ENCODE measurements around the gene SPRED2.
A peak's percentile ranks its signal among the peaks of the same experiment; 100 is the strongest.

Gene SPRED2

GRCh38 chr2:65415091-65415490 is 17.3 kb downstream of the SPRED2 start:
- DNase-seq (ENCODE audit: low read depth, low spot score) = no peak

GRCh38 chr2:65413610-65414009 is 18.8 kb downstream of the SPRED2 start:
- peak; percentile 39 for DNase-seq (ENCODE audit: low read depth, low spot score)

DNA sequence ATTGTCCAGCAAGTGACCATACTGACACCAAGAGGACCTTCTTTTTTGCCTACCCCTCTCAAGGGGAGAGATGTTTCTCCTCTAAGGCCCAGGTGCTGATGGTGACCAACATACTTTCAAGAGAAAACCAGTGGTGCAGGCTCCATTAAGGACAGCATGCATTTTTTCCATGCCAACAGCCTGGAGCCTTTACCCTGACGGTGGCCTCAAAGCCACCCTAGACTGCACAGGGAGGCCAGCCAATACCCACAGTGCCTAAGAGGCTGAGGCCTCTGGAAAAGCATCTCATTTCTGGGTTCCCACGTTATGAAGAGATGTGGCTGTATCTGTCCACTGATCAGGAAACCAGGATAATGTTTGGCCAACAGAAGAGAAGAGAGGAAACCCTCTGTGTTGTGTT is 19.3 kb downstream of the SPRED2 start:
- no peak for DNase-seq (ENCODE audit: low read depth, low spot score)

DNA sequence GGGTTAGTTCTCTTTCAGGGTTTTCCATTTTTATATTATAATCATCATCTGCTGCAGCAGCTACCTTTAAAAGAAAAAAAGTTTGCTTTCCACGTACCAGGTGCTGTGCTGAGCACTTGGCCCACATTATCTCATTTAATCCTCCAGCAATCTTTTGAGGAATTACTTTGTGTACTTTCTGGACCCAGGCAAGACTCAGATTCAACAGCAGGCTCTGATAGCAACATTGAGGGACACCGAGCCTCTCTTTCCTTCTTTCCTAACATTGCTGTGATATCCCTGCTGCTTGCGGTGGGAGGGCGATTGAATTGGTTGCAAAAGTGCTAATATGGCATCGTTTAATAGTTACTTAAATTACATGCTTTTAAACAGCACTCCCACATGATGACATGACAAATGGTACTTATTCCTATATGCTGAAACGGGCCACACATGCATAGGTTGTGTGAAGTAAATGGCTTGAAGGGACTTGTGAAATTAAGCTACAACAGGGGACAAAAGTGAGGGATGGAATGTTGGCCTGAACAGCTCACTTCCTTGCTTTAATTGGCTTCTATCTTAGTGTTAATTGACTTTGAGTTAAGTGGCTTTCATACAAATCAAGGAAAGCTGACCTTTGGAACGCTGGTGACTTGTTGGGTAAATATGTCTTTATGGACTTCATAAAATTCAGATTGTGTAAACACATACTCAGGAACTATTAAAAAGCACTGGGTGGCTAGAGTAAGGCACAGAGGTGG is 21.2 kb downstream of the SPRED2 start:
- no peak for DNase-seq (ENCODE audit: low read depth, low spot score)

GRCh38 chr2:65409045-65409444 is 23.4 kb downstream of the SPRED2 start:
- DNase-seq (ENCODE audit: low read depth, low spot score) = no peak

DNA sequence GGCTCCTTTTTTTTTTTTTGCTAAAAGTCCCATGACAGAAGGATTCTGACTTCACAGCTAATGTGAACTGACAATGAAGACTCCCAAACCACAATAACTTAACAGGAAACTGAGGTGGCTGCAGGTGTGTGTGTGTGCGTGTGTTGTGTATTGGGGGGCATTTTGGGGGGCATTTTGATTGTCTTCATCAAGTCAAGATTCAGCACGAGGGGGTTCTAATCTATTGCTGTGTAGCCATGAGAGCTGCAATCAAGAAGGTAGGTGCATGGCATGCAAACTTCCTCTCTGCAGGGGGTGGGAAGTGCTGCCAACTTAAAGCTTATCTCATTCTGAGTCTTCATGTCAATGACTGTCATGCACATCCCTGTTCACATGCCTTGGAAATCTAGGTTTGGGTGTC is 25.2 kb downstream of the SPRED2 start:
- DNase-seq (ENCODE audit: low read depth, low spot score) = no peak

DNA sequence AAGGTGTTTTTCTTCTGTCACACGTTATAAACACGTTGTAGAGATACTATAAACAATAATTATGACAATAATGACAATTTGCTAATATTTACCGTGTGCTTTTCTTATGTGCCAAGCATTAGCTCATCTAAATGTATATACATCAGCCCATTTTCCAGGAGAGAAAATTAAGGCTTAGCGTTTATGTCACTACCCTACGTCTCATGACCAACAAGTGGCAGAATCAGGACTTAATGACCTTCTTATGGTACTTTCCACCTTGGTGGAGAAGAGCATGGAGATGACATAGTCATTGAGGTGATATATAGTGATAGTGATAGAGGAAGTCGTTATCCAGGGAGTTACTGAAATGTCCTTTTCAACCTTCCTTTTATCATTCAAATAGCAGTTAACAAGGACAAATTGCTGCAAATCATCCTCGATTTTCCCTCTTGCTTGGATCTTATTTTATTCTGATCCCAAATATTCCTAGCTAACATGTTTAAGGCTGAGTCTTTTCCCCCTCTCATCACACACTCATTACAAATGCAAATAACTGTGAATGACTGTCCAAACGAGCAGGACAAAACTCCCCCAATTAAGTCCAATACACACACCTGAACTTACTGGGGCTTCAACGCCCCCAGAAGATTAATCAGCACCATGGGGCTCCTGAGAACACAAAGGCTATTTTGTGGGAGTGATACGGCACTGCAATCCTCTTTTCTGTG is 27.3 kb downstream of the SPRED2 start:
- DNase-seq (ENCODE audit: low read depth, low spot score) = no peak

DNA sequence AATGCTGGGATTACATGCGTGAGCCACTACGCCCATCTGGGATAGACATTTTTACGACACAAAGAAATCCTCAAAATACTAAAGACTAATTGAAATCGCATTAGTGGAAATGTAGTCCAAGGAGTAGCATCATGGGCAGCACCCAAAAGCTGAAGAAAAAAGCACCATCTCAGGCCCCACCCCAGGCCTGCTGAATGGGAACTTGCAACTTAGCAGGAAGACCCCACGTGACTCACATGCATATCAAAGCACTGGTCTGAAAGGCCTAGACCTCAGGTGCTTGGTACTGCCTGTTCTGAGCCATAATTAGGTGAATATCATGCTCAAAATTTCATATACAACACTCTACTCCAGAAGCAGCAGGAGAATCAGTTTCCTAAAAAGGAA is 28.9 kb downstream of the SPRED2 start:
- DNase-seq (ENCODE audit: low read depth, low spot score) = no peak

DNA sequence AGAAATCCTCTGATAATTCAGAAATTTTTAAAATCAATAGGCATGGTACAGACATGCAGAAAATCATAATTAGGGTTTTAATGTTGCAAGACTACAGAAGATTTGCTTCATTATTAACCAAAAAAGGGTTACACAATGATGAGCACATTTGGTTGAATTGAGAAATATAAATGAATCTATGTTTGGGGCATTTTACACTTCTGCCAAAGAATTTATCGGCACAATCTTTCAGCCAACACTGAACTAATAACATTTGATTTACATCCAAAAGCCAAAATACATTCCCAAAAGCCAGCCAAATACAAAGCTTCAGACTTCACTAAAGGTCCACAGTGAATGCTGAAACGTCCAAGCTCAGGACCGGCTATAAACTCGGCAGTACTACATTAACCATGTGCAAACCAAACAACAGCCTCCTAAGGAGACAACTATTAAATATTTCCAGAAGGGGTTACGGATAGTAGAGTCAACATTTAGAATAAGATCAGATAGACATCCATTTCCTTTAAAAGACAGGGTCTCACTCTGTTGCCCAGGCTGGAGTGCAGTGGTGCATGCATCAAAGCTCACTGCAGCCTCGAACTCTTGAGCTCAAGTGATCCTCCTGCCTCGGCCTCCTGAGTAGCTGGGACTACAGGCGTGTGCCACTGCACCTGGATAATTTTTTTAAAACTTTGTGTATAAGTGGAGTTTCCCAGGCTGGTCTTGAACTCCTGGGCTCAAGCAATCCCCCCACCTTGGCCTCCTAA is 29.4 kb downstream of the SPRED2 start:
- DNase-seq (ENCODE audit: low read depth, low spot score) = no peak

GRCh38 chr2:65402323-65402722 is 30.1 kb downstream of the SPRED2 start:
- DNase-seq (ENCODE audit: low read depth, low spot score) = no peak

DNA sequence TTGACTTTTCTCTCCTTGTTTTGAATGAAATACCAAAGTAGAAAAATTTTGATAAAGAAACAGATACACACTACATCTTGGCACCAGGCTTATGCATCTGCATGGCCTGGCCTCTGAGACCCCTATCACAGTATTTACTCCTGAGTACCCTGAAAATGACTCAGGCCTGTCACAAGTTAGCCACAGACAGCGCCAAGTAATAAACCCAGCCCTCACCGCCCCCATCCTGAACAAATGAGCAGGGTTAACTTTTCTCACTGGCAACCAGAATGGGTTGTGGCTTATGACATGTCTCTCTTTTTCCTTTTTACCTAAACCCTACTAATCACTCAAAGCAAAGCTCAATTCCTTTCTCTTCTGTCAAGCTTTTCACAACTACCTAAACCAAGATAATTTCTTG is 35.3 kb downstream of the SPRED2 start:
- DNase-seq (ENCODE audit: low read depth, low spot score) = peak; percentile 60

DNA sequence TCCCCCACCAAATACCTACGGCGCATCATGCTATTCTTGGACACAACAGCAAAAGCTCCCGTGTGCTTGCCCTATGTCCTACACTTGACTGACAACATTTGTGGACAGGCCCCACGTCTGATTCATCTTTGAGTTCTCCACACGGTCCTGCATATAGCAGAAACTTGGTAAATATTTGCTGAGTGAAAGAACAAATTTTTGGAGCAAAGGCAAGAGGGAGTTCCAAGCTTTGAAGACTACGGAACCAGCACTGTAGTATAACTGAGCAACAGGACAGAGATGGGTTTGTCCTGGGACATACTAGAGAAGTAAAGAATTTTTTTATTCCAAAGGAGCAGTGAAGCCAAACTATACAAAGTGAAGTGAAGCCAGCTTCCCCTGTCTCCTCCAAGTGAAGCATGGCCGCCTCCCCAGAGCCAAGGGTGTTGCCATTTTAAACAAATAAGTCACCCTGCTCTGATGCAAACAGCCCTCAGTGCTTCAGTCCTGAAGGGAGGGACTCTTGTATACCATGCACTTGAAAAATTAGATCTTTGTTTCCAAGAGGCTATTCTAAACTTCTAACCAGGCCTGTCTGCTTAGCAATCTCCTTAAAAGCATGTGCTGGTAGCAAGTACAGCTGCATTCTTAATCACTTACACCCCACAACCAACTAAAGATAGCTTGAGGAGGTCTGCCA is 35.9 kb downstream of the SPRED2 start:
- DNase-seq (ENCODE audit: low read depth, low spot score) = peak; percentile 36

DNA sequence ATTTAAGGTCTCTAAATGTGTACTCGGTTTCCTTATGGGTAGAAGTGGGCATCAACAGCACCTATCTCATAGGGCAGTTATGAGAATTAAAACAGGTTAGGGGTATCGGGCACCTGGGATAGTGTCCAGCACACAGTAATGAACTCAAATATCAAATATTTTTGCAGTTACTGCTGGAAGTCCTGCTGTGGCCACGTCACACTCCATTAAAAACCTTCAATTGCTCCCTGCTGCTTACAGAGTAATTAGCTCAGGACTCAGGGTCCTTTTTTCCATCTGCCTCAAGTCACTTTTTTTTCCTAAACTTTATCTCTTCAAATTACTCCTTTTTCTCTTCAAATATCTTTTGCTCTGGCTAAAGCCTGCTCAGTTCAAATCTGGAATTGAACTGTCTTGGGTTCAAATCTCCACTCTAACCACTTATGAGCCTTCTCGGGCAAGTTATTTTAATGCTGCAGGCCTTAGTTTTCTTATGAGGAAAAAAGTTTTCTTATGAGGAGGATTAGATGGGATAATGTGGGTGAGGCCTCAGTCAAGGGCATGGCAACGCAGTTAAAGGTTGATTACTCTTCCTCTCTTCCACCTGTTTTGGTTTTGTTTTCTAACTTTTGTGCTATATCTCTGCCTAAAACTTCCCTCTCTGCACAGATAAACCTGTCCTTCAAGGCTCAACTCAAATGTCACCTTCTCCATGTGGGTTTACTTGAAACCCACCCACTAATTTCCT is 36.6 kb downstream of the SPRED2 start:
- DNase-seq (ENCODE audit: low read depth, low spot score) = no peak

GRCh38 chr2:65393743-65394422 is 38.5 kb downstream of the SPRED2 start:
- peak; percentile 38 for DNase-seq (ENCODE audit: low read depth, low spot score)

- DNase-seq (ENCODE audit: low read depth, low spot score) = no peak
These were observed 39.4 kb downstream of the SPRED2 start for GRCh38 chr2:65393046-65393445.

DNA sequence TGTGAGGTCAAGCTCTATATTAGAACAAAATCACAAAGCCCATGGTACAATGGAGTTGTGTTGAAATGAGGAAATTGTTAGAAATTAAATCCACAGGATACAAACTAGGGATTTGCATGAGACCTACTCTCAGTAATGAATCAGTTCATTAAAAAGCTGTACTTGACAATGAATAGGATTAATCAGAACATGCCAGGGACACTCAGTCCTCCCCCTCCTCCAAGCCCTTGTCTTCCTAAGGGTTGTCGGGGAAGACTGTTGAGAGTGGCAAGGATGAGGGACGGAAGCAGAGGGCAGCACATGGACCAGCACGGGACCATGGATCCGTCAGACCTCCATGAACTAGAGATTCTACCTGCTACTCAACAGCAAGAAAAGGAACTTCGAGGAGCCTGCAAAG is 39.8 kb downstream of the SPRED2 start:
- peak; percentile 29 for DNase-seq (ENCODE audit: low read depth, low spot score)

- no peak for DNase-seq (ENCODE audit: low read depth, low spot score)
These were observed 42.3 kb downstream of the SPRED2 start for GRCh38 chr2:65390134-65390533.

DNA sequence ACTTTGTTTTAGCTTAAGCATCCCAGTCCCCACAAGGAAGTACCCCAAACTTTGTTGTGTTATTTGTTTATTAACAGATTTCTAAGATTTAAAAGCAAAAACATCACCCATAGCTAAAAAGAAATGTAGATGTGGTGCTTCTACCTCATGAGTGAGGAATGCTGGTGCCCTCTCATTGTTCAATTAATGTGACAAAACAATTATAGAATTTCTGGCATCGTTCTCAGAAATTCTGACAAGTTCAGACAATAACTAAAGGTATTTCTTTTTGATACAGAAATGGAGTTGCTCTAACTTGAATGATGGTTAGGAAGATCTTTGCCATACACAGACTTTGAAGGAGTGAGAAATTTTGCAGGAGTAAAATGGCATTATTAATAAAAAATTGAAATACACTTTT is 42.9 kb downstream of the SPRED2 start:
- DNase-seq (ENCODE audit: low read depth, low spot score) = no peak

GRCh38 chr2:65388596-65389390 is 43.6 kb downstream of the SPRED2 start:
- DNase-seq (ENCODE audit: low read depth, low spot score) = no peak

- no peak for DNase-seq (ENCODE audit: low read depth, low spot score)
These were observed 44.3 kb downstream of the SPRED2 start for GRCh38 chr2:65388051-65388531.

Measured in astrocyte of the hippocampus (primary cell).